ENCODE measurements around the gene BICRAL.

DNA sequence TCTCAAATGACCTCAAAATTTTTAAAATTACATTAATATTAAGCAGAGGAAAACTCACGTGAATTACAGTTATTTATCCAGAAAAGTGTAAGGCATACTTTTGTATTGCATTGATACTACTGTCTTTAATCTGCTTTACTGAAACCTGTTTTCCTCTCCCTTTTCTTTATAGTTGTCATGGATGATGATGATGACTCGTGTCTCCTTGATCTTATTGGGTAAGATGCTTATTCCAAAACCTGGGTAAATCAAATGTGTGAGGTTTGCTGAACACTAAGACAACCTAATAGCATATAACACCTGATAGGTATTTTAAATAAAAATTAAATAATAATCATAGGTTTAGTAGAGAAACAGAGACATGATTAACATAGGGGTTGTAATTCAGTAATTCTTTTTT is 40.0 kb downstream of the BICRAL start:
- no peak for TF ChIP-seq EP300 (IDR thresholded peaks at IDR 0.05; ENCODE audit: borderline replicate concordance)
- TF ChIP-seq, protein P1, sequence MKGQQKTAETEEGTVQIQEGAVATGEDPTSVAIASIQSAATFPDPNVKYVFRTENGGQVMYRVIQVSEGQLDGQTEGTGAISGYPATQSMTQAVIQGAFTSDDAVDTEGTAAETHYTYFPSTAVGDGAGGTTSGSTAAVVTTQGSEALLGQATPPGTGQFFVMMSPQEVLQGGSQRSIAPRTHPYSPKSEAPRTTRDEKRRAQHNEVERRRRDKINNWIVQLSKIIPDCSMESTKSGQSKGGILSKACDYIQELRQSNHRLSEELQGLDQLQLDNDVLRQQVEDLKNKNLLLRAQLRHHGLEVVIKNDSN (IDR thresholded peaks at IDR 0.05): no peak
